Neural progenitor cell (in vitro differentiated cells): Measurements from ENCODE around the gene IVNS1ABP. TPM values are rescaled to one million over a fixed set of nuclear protein-coding genes. Genes with fewer than 3 reads are reported as not detected.

Experiments used
- DNase-seq: peaks from one replicate; pipeline ENCODE4 v3.0.0-alpha.2; 2016; ENCODE audit warnings: low spot score
- H2AFZ ChIP-seq: fragments of 200-600 bp; sonication (generic); replicated peaks from 2 replicates; pipeline ENCODE4 v1.6.1; 2016; ENCODE audit warnings: antibody characterized with exemption
- H3F3A ChIP-seq: fragments of 200-600 bp; sonication (generic); 2 replicates; pipeline ENCODE4 v1.6.1; 2016; ENCODE audit warnings: antibody characterized with exemption, low read depth
- H3K27ac ChIP-seq: fragments of 200-600 bp; sonication (generic); 2 replicates; pipeline ENCODE4 v1.5.1; 2016; ENCODE audit warnings: mild to moderate bottlenecking
- H3K27me3 ChIP-seq: fragments of 200-600 bp; sonication (generic); 2 replicates; pipeline ENCODE4 v1.6.1; 2016; ENCODE audit warnings: mild to moderate bottlenecking, moderate library complexity
- H3K36me3 ChIP-seq: fragments of 200-600 bp; sonication (generic); 2 replicates; pipeline ENCODE4 v1.5.1; 2016
- H3K4me1 ChIP-seq: fragments of 200-600 bp; sonication (generic); 2 replicates; pipeline ENCODE4 v1.6.1; 2016; ENCODE audit warnings: mixed run types
- H3K4me2 ChIP-seq: fragments of 200-600 bp; sonication (generic); 2 replicates; pipeline ENCODE4 v1.6.1; 2016
- H3K4me3 ChIP-seq: fragments of 200-600 bp; sonication (generic); 2 replicates; pipeline ENCODE4 v1.5.1; 2016
- H3K79me2 ChIP-seq: fragments of 200-600 bp; sonication (generic); 2 replicates; pipeline ENCODE4 v1.6.1; 2016; ENCODE audit warnings: low read depth
- H3K9ac ChIP-seq: fragments of 200-600 bp; sonication (generic); 2 replicates; pipeline ENCODE4 v1.6.1; 2016
- H3K9me3 ChIP-seq: fragments of 200-600 bp; sonication (generic); 2 replicates; pipeline ENCODE4 v1.5.1; 2016; ENCODE audit warnings: low read depth
- H4K20me1 ChIP-seq: fragments of 200-600 bp; sonication (generic); 2 replicates; pipeline ENCODE4 v1.6.1; 2016; ENCODE audit warnings: low read depth
- H3K27ac Mint-ChIP-seq: 3 replicates; pipeline ENCODE4 v1.8.0; 2021; ENCODE audit warnings: mixed read lengths
- H3K27me3 Mint-ChIP-seq: 2 replicates; pipeline ENCODE4 v1.8.0; 2022; ENCODE audit warnings: low read depth, mild to moderate bottlenecking, inconsistent platforms, moderate library complexity, mixed read lengths; ENCODE audit not compliant: insufficient read depth
- H3K36me3 Mint-ChIP-seq: 3 replicates; pipeline ENCODE4 v1.8.0; 2021; ENCODE audit warnings: mixed read lengths
- H3K4me1 Mint-ChIP-seq: 3 replicates; pipeline ENCODE4 v1.8.0; 2021; ENCODE audit warnings: mixed read lengths
- H3K4me3 Mint-ChIP-seq: 3 replicates; pipeline ENCODE4 v1.8.0; 2021; ENCODE audit warnings: mild to moderate bottlenecking, moderate library complexity, mixed read lengths
- H3K9me3 Mint-ChIP-seq: 3 replicates; pipeline ENCODE4 v1.8.0; 2020; ENCODE audit warnings: mixed read lengths
- EZH2 ChIP-seq: fragments of 200-600 bp; sonication (generic); IDR thresholded peaks from 2 replicates; pipeline ENCODE4 v1.6.1; 2017; ENCODE audit warnings: antibody characterized with exemption, mild to moderate bottlenecking, moderate library complexity
- EZH2phosphoT487 ChIP-seq: fragments of 200-600 bp; sonication (generic); IDR thresholded peaks from 2 replicates; pipeline ENCODE4 v1.6.1; 2017; ENCODE audit warnings: antibody characterized with exemption
- total RNA-seq: library from RNA; depleted of rRNA; stranded (reverse); fragments of >200 nt; gene quantifications from 2 replicates; pipeline ENCODE4 v1.2.3, GENCODE V29; 2015; ENCODE audit warnings: low replicate concordance
- TF ChIP-seq, protein P1 (sequence below): fragments of 200-600 bp; sonication (generic); IDR thresholded peaks from 2 replicates; pipeline ENCODE4 v1.5.1; 2017; ENCODE audit warnings: antibody characterized with exemption, mild to moderate bottlenecking

The IVNS1ABP gene
- total RNA-seq, 1 donor from 2014 or later, result 193 TPM

DNA sequence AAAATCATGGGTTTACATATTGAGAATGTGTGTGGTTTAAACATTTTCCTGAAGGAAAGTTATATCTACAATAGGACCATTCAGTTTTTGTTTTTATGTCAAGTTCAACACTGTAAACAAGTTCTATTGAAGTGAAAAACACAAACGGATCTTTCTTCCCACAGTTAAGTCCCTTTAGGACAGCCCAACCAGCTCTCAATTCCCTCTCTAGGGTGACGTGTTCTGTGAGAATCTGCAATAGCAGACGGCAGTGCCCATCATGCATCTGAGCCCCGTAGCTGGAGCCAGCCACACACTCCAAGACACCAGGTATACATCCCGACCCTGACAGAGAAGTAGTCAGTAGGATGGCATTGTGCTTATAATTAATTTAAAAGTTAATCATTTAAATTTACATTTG is 26.3 kb upstream of the IVNS1ABP start:
- Histone ChIP-seq H3K4me3 (no peak overlapping the region), H3K36me3 (no peaks in the 10 kb centered on the region), H4K20me1 (no peaks in the 10 kb centered on the region), H3K9me3 (no peaks in the 10 kb centered on the region), H3K9ac (no peak overlapping the region), H3K4me1 (no peaks in the 10 kb centered on the region), H3K27ac (no peak overlapping the region), H2AFZ (no peak overlapping the region), H3F3A (no peaks in the 10 kb centered on the region), H3K79me2 (no peaks in the 10 kb centered on the region), H3K4me2 (no peak overlapping the region), H3K27me3 (no peaks in the 10 kb centered on the region)
- Mint-ChIP-seq H3K4me3 (no peak overlapping the region), H3K27me3 (no peaks in the 10 kb centered on the region), H3K27ac (no peak overlapping the region), H3K36me3 (no peaks in the 10 kb centered on the region), H3K4me1 (peaks cover 9% of the 10 kb centered on the region), H3K9me3 (peaks cover 4% of the 10 kb centered on the region)
- TF ChIP-seq, protein P1, sequence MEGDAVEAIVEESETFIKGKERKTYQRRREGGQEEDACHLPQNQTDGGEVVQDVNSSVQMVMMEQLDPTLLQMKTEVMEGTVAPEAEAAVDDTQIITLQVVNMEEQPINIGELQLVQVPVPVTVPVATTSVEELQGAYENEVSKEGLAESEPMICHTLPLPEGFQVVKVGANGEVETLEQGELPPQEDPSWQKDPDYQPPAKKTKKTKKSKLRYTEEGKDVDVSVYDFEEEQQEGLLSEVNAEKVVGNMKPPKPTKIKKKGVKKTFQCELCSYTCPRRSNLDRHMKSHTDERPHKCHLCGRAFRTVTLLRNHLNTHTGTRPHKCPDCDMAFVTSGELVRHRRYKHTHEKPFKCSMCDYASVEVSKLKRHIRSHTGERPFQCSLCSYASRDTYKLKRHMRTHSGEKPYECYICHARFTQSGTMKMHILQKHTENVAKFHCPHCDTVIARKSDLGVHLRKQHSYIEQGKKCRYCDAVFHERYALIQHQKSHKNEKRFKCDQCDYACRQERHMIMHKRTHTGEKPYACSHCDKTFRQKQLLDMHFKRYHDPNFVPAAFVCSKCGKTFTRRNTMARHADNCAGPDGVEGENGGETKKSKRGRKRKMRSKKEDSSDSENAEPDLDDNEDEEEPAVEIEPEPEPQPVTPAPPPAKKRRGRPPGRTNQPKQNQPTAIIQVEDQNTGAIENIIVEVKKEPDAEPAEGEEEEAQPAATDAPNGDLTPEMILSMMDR, result no peak
- TF ChIP-seq EZH2 (no peak), EZH2phosphoT487 (no peak)
- DNase-seq, result no peak

DNA sequence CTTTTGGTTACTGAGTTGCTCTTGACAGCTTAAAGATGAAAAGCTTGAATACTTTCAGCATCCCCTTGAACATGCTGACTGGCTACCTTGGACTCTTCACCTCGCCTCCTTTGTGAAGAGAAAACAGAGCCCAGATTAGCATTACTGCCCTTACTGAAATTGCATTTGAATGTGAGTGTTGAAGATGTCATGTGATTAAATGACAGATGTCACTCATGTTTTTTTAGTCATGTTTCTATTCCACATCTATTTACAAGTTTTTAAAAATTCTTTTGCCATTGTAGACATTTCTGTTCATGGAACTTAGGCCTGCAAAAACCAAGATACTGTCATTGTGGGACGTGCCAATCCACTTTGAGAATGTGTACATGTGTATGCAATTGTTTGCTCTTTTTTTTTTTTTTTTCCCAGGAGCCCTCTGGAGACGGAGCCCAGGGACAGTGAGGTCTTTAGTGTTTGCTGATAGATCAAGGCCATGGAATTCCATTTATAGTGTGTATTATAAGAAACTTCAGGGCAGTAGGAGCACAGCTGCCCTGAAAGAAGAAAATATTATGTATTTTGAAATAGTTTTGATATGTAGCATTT is 25.7 kb upstream of the IVNS1ABP start:
- Histone ChIP-seq H3K4me3 (no peak overlapping the region), H3K4me2 (no peak overlapping the region), H2AFZ (no peak overlapping the region), H3K27me3 (no peaks in the 10 kb centered on the region), H3K9me3 (no peaks in the 10 kb centered on the region), H3K9ac (no peak overlapping the region), H3K27ac (no peak overlapping the region), H3K79me2 (no peaks in the 10 kb centered on the region), H3F3A (no peaks in the 10 kb centered on the region), H4K20me1 (no peaks in the 10 kb centered on the region), H3K4me1 (no peaks in the 10 kb centered on the region), H3K36me3 (no peaks in the 10 kb centered on the region)
- TF ChIP-seq EZH2phosphoT487 (no peak), EZH2 (no peak)
- TF ChIP-seq, protein P1, result no peak
- H3K36me3 Mint-ChIP-seq, result no peaks in the 10 kb centered on the region
- H3K4me3 Mint-ChIP-seq, result no peak overlapping the region
- no peak overlapping the region for H3K27ac Mint-ChIP-seq
- H3K27me3 Mint-ChIP-seq, result no peaks in the 10 kb centered on the region
- H3K4me1 Mint-ChIP-seq, result peaks cover 9% of the 10 kb centered on the region
- no peak for DNase-seq
- peaks cover 4% of the 10 kb centered on the region for H3K9me3 Mint-ChIP-seq

DNA sequence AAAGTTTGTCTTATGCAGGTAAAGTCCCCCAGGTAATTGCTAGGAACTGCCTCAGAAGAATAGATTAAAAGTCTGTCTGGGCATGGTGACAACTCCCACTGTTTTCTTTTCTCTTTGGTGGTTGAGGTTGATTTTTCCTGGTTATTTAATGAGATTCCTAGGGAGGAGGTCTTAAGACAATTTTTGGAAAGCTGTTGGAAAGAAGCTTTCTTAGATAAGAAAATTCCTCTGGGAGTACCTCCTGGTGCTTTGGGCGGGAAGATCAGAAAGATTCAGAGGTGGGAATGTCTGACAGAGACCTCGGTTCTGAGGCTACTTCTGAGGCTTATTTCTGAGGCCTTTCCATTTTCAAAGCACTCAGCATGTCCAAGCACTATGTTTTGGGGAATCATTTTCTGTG is 25.0 kb upstream of the IVNS1ABP start:
- H3K4me1 Mint-ChIP-seq, result peaks cover 9% of the 10 kb centered on the region
- Histone ChIP-seq H3K79me2 (no peaks in the 10 kb centered on the region), H2AFZ (no peak overlapping the region), H3K27ac (no peak overlapping the region), H3K9me3 (no peaks in the 10 kb centered on the region), H3F3A (no peaks in the 10 kb centered on the region), H4K20me1 (no peaks in the 10 kb centered on the region), H3K36me3 (no peaks in the 10 kb centered on the region), H3K27me3 (no peaks in the 10 kb centered on the region), H3K4me3 (no peak overlapping the region), H3K4me2 (no peak overlapping the region), H3K9ac (no peak overlapping the region), H3K4me1 (no peaks in the 10 kb centered on the region)
- DNase-seq, result no peak
- no peak overlapping the region for H3K27ac Mint-ChIP-seq
- H3K27me3 Mint-ChIP-seq, result no peaks in the 10 kb centered on the region
- H3K4me3 Mint-ChIP-seq, result no peak overlapping the region
- no peaks in the 10 kb centered on the region for H3K36me3 Mint-ChIP-seq
- TF ChIP-seq, protein P1, result no peak
- no peak for TF ChIP-seq EZH2
- no peak for TF ChIP-seq EZH2phosphoT487
- peaks cover 4% of the 10 kb centered on the region for H3K9me3 Mint-ChIP-seq
